ENCODE measurements around the gene ACKR4. TPM values are rescaled to one million over a fixed set of nuclear protein-coding genes. Genes with fewer than 3 reads are reported as not detected.

The ACKR4 gene
- total RNA-seq, 1 donor from 2014 or later, result 0.85 TPM

- peak; percentile 79 for DNase-seq
These were observed 44.9 kb downstream of the ACKR4 start for GRCh38 chr3:132641837-132642538.

GRCh38 chr3:132642539-132642847, 45.4 kb downstream of the ACKR4 start:
- no peak for DNase-seq

GRCh38 chr3:132643366-132643765, 46.3 kb downstream of the ACKR4 start:
- no peak for DNase-seq

- DNase-seq, result peak; percentile 54
These were observed 48.0 kb downstream of the ACKR4 start for GRCh38 chr3:132645058-132645457.

- DNase-seq, result no peak
These were observed 53.1 kb downstream of the ACKR4 start for GRCh38 chr3:132650153-132650552.

Other genes with a start within 250 kb of the ACKR4 start
- 71.6 and 98.6 TPM in 2 replicates for gene DNAJC13, start 179.8 kb upstream of the ACKR4 start, total RNA-seq
- 19.6 and 24.2 TPM in 2 replicates for gene ACAD11, start 62.5 kb downstream of the ACKR4 start, total RNA-seq
- gene UBA5, start 63.1 kb downstream of the ACKR4 start, total RNA-seq, result 26.5 and 26.9 TPM in 2 replicates
- gene NPHP3, start 125.1 kb downstream of the ACKR4 start, total RNA-seq, result 20.7 and 28.6 TPM in 2 replicates